Caco-2 (cell line): ENCODE measurements around the gene ASCL4. TPM values are rescaled to one million over a fixed set of nuclear protein-coding genes. Genes with fewer than 3 reads are reported as not detected.

Experiments
- BruUV-seq: library from RNA; stranded (reverse); fragments of 400-500 nt; replicated peaks from 2 replicates; lab custom pipeline; 2021; lab: Mats Ljungman, UMichigan
- CTCF ChIA-PET: fragments of 300-600 bp; sonication (Branson Sonifier 250); formaldehyde crosslinking; loops from one replicate; lab custom pipeline; 2022; ENCODE audit warnings: antibody characterized with exemption; lab: Charles Lee
- POLR2A ChIA-PET: fragments of 300-600 bp; sonication (Branson Sonifier 250); formaldehyde crosslinking; loops from one replicate; lab custom pipeline; 2022; ENCODE audit warnings: antibody characterized with exemption; lab: Charles Lee
- DNase-seq, 2 experiments: peaks; one replicate each; pipeline versions ENCODE4 v3.0.0 to v3.0.0-alpha.2; 2020 to 2022
- H3K27me3 ChIP-seq: replicated peaks from 2 replicates; pipeline ENCODE4 v1.6.0; 2011; ENCODE audit warnings: low read length; ENCODE audit not compliant: control insufficient read depth, insufficient read depth
- H3K36me3 ChIP-seq: 2 replicates; pipeline ENCODE4 v1.5.1; 2011; ENCODE audit warnings: low read length; ENCODE audit not compliant: control insufficient read depth, insufficient read depth
- H3K4me1 ChIP-seq: fragments of 250-450 bp; sonication (Bioruptor Pico); 2 replicates; pipeline ENCODE4 v1.5.1; 2020; ENCODE audit warnings: mild to moderate bottlenecking
- H3K4me3 ChIP-seq: 2 replicates; pipeline ENCODE4 v1.5.1; 2011; ENCODE audit warnings: low read depth, mild to moderate bottlenecking, control low read depth, low read length
- H3K9me3 ChIP-seq: fragments of 250-450 bp; sonication (Bioruptor Pico); 2 replicates; pipeline ENCODE4 v1.5.1; 2020; ENCODE audit warnings: mild to moderate bottlenecking, moderate library complexity
- H3K27ac Mint-ChIP-seq: one replicate; pipeline ENCODE4 v1.8.0; 2022; ENCODE audit warnings: mixed read lengths; ENCODE audit not compliant: unreplicated experiment
- H3K27me3 Mint-ChIP-seq: one replicate; pipeline ENCODE4 v1.8.0; 2022; ENCODE audit warnings: mixed read lengths; ENCODE audit not compliant: insufficient read depth, unreplicated experiment
- H3K36me3 Mint-ChIP-seq: one replicate; pipeline ENCODE4 v1.8.0; 2022; ENCODE audit warnings: mild to moderate bottlenecking, mixed read lengths; ENCODE audit not compliant: insufficient read depth, unreplicated experiment
- H3K4me1 Mint-ChIP-seq: one replicate; pipeline ENCODE4 v1.8.0; 2022; ENCODE audit warnings: low read depth, mixed read lengths; ENCODE audit not compliant: unreplicated experiment
- H3K4me3 Mint-ChIP-seq: one replicate; pipeline ENCODE4 v1.8.0; 2022; ENCODE audit warnings: mild to moderate bottlenecking, moderate library complexity, mixed read lengths; ENCODE audit not compliant: unreplicated experiment
- H3K9me3 Mint-ChIP-seq: one replicate; pipeline ENCODE4 v1.8.0; 2022; ENCODE audit warnings: mixed read lengths; ENCODE audit not compliant: unreplicated experiment
- CTCF ChIP-seq, 2 experiments: fragments of 200-600 bp in 1 of 2; IDR thresholded peaks; 1 replicate in 1 of 2; 2 replicates in 1 of 2; pipeline versions ENCODE4 v1.5.1 to v1.8.0; 2011 to 2022; ENCODE audit warnings: antibody characterized with exemption in 1 of 2, control low read depth in 1 of 2, inconsistent platforms in 1 of 2, low read depth in 1 of 2, low read length in 1 of 2, mild to moderate bottlenecking in 1 of 2, moderate library complexity in 1 of 2; ENCODE audit not compliant: insufficient read depth in 1 of 2, severe bottlenecking in 1 of 2, unreplicated experiment in 1 of 2
- intact Hi-C: fragments of 100-400 bp; cut with micrococcal nuclease; formaldehyde crosslinking; loops from one replicate; pipeline ENCODE4 v1.10.0; 2022; ENCODE audit not compliant: unreplicated experiment
- total RNA-seq: library from RNA; stranded (reverse); gene quantifications from 2 replicates; pipeline ENCODE4 v1.2.3, GENCODE V29; 2022

Gene ASCL4
- total RNA-seq, 1 experiment from 2014 or later, result not detected

- peaks cover 23% of the 10 kb centered on the region for H3K4me1 ChIP-seq
- CTCF ChIA-PET, result no interaction called here
- BruUV-seq, result no TSS peak
- no peak overlapping the region for H3K4me3 ChIP-seq
- H3K4me3 Mint-ChIP-seq, result peak overlapping the region; percentile 29
- intact Hi-C loops, result no loop called here
- peak in 1 of 2 experiments; percentile 11 for DNase-seq
- H3K27ac Mint-ChIP-seq, result no peak overlapping the region
- H3K4me1 Mint-ChIP-seq, result no peaks in the 10 kb centered on the region
- POLR2A ChIA-PET, result no interaction called here
- H3K9me3 ChIP-seq, result peaks cover 6% of the 10 kb centered on the region; the same call in 1 of the 2 replicates
- H3K27me3 ChIP-seq, result no peaks in the 10 kb centered on the region
- H3K9me3 Mint-ChIP-seq, result no peaks in the 10 kb centered on the region
- no peaks in the 10 kb centered on the region for H3K27me3 Mint-ChIP-seq
- no peak for TF ChIP-seq CTCF (IDR thresholded peaks at IDR 0.05; ENCODE audit: insufficient read depth in 1 of 2, low read depth in 1 of 2, low read length in 1 of 2, severe bottlenecking in 1 of 2, unreplicated experiment in 1 of 2)
- no peaks in the 10 kb centered on the region for H3K36me3 ChIP-seq
- H3K36me3 Mint-ChIP-seq, result no peaks in the 10 kb centered on the region
Measured at GRCh38 chr12:107788690-107789458, 14.4 kb downstream of the ASCL4 start.

- Mint-ChIP-seq H3K4me3 (no peak overlapping the region), H3K4me1 (peaks cover 7% of the 10 kb centered on the region), H3K27ac (no peak overlapping the region), H3K9me3 (no peaks in the 10 kb centered on the region), H3K27me3 (no peaks in the 10 kb centered on the region), H3K36me3 (no peaks in the 10 kb centered on the region)
- H3K4me3 ChIP-seq, result no peak overlapping the region
- no peak for TF ChIP-seq CTCF (IDR thresholded peaks at IDR 0.05; ENCODE audit: insufficient read depth in 1 of 2, low read depth in 1 of 2, low read length in 1 of 2, severe bottlenecking in 1 of 2, unreplicated experiment in 1 of 2)
- peaks cover 6% of the 10 kb centered on the region; the same call in 1 of the 2 replicates for H3K9me3 ChIP-seq
- CTCF ChIA-PET, result no interaction called here
- POLR2A ChIA-PET, result no interaction called here
- H3K36me3 ChIP-seq, result no peaks in the 10 kb centered on the region
- DNase-seq, result no peak
- H3K4me1 ChIP-seq, result peaks cover 40% of the 10 kb centered on the region
- BruUV-seq, result no TSS peak
- H3K27me3 ChIP-seq, result no peaks in the 10 kb centered on the region
- intact Hi-C loops, result no loop called here
Measured at GRCh38 chr12:107791465-107792089, 17.1 kb downstream of the ASCL4 start.

DNA sequence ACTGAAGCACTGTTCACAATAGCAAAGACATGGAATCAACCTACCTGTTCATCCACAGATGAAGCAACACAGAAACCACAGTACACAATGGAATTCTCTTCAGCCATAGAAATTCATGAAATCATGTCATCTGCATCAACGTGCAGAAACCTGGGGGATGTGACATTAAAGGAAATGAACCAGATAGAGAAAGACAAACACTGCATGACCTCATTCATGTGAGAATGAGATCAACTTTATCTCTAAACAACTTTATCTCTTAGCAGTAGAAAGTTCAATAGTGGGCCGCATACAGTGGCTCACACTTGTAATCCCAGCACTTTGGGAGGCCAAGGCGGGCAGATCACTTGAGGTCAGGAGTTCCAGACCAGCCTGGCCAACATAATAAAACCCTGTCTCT is 19.9 kb downstream of the ASCL4 start:
- no peaks in the 10 kb centered on the region for H3K9me3 Mint-ChIP-seq
- BruUV-seq, result no TSS peak
- no peaks in the 10 kb centered on the region for H3K36me3 Mint-ChIP-seq
- ChIA-PET POLR2A (no interaction called here), CTCF (interaction anchor here (0.6 kb wide), 1 partner anchor 96 kb away, joined by 3 read pairs; no protein-coding TSS in a partner anchor)
- H3K4me1 ChIP-seq, result peaks cover 38% of the 10 kb centered on the region
- H3K27me3 ChIP-seq, result no peaks in the 10 kb centered on the region
- peak in 1 of 2 experiments; percentile 38 for DNase-seq
- H3K27me3 Mint-ChIP-seq, result no peaks in the 10 kb centered on the region
- peaks cover 16% of the 10 kb centered on the region for H3K4me1 Mint-ChIP-seq
- no peaks in the 10 kb centered on the region for H3K36me3 ChIP-seq
- no peak for TF ChIP-seq CTCF (IDR thresholded peaks at IDR 0.05; ENCODE audit: insufficient read depth in 1 of 2, low read depth in 1 of 2, low read length in 1 of 2, severe bottlenecking in 1 of 2, unreplicated experiment in 1 of 2)
- H3K9me3 ChIP-seq, result peaks cover 6% of the 10 kb centered on the region; the same call in 1 of the 2 replicates
- intact Hi-C loops, result no loop called here
- no peak overlapping the region for H3K4me3 ChIP-seq
- no peak overlapping the region for H3K4me3 Mint-ChIP-seq
- H3K27ac Mint-ChIP-seq, result peak overlapping the region; percentile 20
